Fibroblast of mammary gland (primary cell): ENCODE results near the gene RASGRF2.

Source experiments
- DNase-seq: peaks from one replicate; pipeline ENCODE4 v3.0.0-alpha.2; 2010; ENCODE audit warnings: low read depth
- H3K4me3 ChIP-seq: 2 replicates; pipeline ENCODE4 v1.5.1; 2011; ENCODE audit warnings: low read depth, mild to moderate bottlenecking, low read length, moderate library complexity; ENCODE audit not compliant: control insufficient read depth
- TF ChIP-seq, protein P1 (sequence below): conservative IDR thresholded peaks from 2 replicates; pipeline ENCODE4 v1.5.1; 2011; ENCODE audit warnings: low read depth, low read length, inconsistent platforms; ENCODE audit not compliant: control insufficient read depth, insufficient read depth

Gene RASGRF2

DNA sequence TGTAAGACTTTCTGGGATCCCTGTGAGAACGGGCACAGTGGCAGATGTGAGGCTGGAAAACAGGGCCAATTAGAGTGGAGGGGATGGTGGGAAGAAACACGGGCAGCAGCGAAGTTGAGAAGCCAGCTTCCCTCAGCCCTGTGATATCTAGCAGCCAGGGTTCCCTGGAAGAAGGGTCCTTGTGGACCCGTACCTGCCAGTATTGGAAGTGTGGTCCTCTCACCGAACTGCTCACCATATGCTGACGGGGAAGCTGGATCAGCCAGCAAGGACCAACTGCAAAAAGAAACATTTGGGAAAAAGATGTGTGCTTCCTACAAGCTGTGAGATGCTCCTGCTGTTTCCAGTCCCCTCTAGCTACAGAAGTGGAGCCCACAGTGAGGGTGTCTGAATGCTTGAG is 286.5 kb downstream of the RASGRF2 start:
- no peak overlapping the region for H3K4me3 ChIP-seq
- DNase-seq = no peak
- TF ChIP-seq, protein P1, sequence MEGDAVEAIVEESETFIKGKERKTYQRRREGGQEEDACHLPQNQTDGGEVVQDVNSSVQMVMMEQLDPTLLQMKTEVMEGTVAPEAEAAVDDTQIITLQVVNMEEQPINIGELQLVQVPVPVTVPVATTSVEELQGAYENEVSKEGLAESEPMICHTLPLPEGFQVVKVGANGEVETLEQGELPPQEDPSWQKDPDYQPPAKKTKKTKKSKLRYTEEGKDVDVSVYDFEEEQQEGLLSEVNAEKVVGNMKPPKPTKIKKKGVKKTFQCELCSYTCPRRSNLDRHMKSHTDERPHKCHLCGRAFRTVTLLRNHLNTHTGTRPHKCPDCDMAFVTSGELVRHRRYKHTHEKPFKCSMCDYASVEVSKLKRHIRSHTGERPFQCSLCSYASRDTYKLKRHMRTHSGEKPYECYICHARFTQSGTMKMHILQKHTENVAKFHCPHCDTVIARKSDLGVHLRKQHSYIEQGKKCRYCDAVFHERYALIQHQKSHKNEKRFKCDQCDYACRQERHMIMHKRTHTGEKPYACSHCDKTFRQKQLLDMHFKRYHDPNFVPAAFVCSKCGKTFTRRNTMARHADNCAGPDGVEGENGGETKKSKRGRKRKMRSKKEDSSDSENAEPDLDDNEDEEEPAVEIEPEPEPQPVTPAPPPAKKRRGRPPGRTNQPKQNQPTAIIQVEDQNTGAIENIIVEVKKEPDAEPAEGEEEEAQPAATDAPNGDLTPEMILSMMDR = no peak

GRCh38 chr5:81247441-81247972 is 287.3 kb downstream of the RASGRF2 start:
- TF ChIP-seq, protein P1 = no peak
- H3K4me3 ChIP-seq = no peak overlapping the region
- DNase-seq = peak; percentile 36

GRCh38 chr5:81249240-81249639 is 289.1 kb downstream of the RASGRF2 start:
- H3K4me3 ChIP-seq = no peak overlapping the region
- no peak for DNase-seq
- TF ChIP-seq, protein P1 = no peak

DNA sequence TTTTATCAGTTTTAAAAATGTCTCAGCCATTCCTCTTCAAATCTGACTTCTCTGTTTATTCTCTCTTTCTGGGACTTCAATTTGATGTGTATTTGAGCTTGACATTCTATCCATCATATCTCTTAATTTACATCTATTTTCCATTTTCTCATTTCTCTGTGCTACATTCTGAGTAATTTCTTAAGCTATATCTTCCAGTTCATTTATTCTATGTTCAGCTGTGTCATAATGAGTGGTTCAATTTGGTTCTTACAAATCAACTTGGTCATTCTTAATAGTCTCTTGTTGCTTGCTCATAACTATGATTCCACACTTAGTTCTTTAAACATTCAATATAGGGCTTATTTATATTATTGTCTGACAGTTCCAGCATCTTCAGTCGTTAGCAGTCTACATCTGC is 289.8 kb downstream of the RASGRF2 start:
- DNase-seq = no peak
- H3K4me3 ChIP-seq = no peak overlapping the region
- TF ChIP-seq, protein P1 = no peak

- no peak overlapping the region for H3K4me3 ChIP-seq
- TF ChIP-seq, protein P1 = no peak
- DNase-seq = no peak
Measured at GRCh38 chr5:81251922-81252321, 291.8 kb downstream of the RASGRF2 start.

GRCh38 chr5:81252904-81253303 is 292.7 kb downstream of the RASGRF2 start:
- TF ChIP-seq, protein P1 = no peak
- DNase-seq = no peak
- no peak overlapping the region for H3K4me3 ChIP-seq

GRCh38 chr5:81253875-81254274 is 293.7 kb downstream of the RASGRF2 start:
- TF ChIP-seq, protein P1 = no peak
- no peak overlapping the region for H3K4me3 ChIP-seq
- DNase-seq = no peak
